GM12878 (cell line): ENCODE results near the gene ORMDL1. TPM values are rescaled to one million over a fixed set of nuclear protein-coding genes. Genes with fewer than 3 reads are reported as not detected.
A peak's percentile ranks its signal among the peaks of the same experiment; 100 is the strongest.

Source experiments
- BHLHE40 ChIP-seq, 2 experiments: fragments of 450-650 bp in 1 of 2; IDR thresholded peaks; 2 replicates each; pipeline ENCODE4 v1.6.1; 2011 to 2017; ENCODE audit warnings: low read depth in 2 of 2, borderline replicate concordance in 1 of 2, improper control_type of control experiment in 1 of 2, low read length in 1 of 2, mild to moderate bottlenecking in 1 of 2
- NBN ChIP-seq: fragments of 450-650 bp; IDR thresholded peaks from 2 replicates; pipeline ENCODE4 v1.6.1; 2016
- NR2C1 ChIP-seq: fragments of 450-650 bp; IDR thresholded peaks from 2 replicates; pipeline ENCODE4 v1.6.1; 2017; ENCODE audit warnings: antibody characterized with exemption, mild to moderate bottlenecking, moderate library complexity
- PAX5 ChIP-seq: IDR thresholded peaks from 2 replicates; pipeline ENCODE4 v1.6.1; 2011; ENCODE audit warnings: low read depth, low read length, borderline replicate concordance
- polyA plus RNA-seq, 11 experiments: library from polyadenylated mRNA; depleted of rRNA in 4 of 11; unstranded in 6 of 11; stranded (reverse) in 5 of 11; fragments of >200 nt; fragmentation: Nextera tagmentation in 4 of 11; fragmentation: Illumina TruSeq in 1 of 11; extraction: Ambion mirVana in 4 of 11; extraction: Trizol in 1 of 11; gene quantifications; 1 replicate in 1 of 11; 2 replicates in 10 of 11; pipeline versions ENCODE4 v1.2.1 to v1.2.3, GENCODE V29; 2011 to 2016; ENCODE audit warnings: inconsistent platforms in 2 of 11, missing spikeins in 2 of 11, low read depth in 1 of 11
- total RNA-seq, 4 experiments: library from RNA; depleted of rRNA in 3 of 4; stranded (reverse); fragments of >200 nt in 3 of 4; fragmentation: Illumina TruSeq in 1 of 4; extraction: Trizol in 1 of 4; gene quantifications; 2 replicates each; pipeline versions ENCODE4 v1.2.1 to v1.2.3, GENCODE V29; 2013 to 2021
- TF ChIP-seq, protein P1 (sequence below): fragments of 450-650 bp; IDR thresholded peaks from 2 replicates; pipeline ENCODE4 v1.6.1; 2016; ENCODE audit warnings: mild to moderate bottlenecking
- TF ChIP-seq, protein P2 (sequence below): fragments of 450-650 bp; IDR thresholded peaks from 2 replicates; pipeline ENCODE4 v1.6.1; 2016; ENCODE audit warnings: mild to moderate bottlenecking, moderate library complexity, borderline replicate concordance
- TF ChIP-seq, protein P3 (sequence below): fragments of 450-650 bp; formaldehyde crosslinking; IDR thresholded peaks from 2 replicates; pipeline ENCODE4 v1.5.0; 2022; ENCODE audit warnings: mild to moderate bottlenecking, missing genetic modification characterization
- TF ChIP-seq, protein P4 (sequence below): IDR thresholded peaks from 2 replicates; pipeline ENCODE4 v1.6.1; 2012; ENCODE audit warnings: mild to moderate bottlenecking, low read depth, low read length

Gene ORMDL1
- total and polyA plus RNA-seq, 10 of the 15 experiments (the other 5 are each of a cell fraction or from before 2014, with no cell fraction given) = 62.6 to 161 (median 95.7) TPM

DNA sequence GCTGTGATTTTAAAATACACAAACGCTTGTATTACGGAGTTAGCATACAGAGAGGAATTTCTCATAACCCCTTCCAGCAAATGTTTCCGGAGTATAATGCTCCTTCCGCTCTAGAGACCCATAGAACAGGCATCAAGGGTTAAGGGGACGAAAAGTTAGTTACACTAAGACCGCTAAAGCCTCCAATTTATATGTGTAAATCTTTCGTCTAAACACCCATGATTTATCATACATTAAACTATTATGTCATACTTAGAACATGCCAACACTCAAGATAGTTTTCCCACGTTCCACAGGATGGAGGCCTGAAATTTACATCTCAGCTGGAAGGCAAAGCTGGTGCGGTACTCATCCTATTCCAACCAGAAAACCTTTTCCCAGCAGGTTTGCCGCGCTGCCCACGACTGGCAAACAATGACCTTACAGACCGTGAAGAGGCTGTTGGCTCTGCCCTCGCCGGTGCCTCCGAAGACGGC is 650 bp downstream of the ORMDL1 start (continued):
- TF ChIP-seq, protein P1, sequence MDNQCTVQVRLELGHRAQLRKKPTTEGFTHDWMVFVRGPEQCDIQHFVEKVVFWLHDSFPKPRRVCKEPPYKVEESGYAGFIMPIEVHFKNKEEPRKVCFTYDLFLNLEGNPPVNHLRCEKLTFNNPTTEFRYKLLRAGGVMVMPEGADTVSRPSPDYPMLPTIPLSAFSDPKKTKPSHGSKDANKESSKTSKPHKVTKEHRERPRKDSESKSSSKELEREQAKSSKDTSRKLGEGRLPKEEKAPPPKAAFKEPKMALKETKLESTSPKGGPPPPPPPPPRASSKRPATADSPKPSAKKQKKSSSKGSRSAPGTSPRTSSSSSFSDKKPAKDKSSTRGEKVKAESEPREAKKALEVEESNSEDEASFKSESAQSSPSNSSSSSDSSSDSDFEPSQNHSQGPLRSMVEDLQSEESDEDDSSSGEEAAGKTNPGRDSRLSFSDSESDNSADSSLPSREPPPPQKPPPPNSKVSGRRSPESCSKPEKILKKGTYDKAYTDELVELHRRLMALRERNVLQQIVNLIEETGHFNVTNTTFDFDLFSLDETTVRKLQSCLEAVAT = peak; percentile 64; the same call in 1 of the 2 replicates
- TF ChIP-seq NBN = 0 out of 2 replicates have a peak, but pooled peaks have one; percentile 74
- no peak for TF ChIP-seq BHLHE40 (IDR thresholded peaks at IDR 0.05; ENCODE audit: borderline replicate concordance in 1 of 2, low read depth in 2 of 2, low read length in 1 of 2)
- TF ChIP-seq, protein P2, sequence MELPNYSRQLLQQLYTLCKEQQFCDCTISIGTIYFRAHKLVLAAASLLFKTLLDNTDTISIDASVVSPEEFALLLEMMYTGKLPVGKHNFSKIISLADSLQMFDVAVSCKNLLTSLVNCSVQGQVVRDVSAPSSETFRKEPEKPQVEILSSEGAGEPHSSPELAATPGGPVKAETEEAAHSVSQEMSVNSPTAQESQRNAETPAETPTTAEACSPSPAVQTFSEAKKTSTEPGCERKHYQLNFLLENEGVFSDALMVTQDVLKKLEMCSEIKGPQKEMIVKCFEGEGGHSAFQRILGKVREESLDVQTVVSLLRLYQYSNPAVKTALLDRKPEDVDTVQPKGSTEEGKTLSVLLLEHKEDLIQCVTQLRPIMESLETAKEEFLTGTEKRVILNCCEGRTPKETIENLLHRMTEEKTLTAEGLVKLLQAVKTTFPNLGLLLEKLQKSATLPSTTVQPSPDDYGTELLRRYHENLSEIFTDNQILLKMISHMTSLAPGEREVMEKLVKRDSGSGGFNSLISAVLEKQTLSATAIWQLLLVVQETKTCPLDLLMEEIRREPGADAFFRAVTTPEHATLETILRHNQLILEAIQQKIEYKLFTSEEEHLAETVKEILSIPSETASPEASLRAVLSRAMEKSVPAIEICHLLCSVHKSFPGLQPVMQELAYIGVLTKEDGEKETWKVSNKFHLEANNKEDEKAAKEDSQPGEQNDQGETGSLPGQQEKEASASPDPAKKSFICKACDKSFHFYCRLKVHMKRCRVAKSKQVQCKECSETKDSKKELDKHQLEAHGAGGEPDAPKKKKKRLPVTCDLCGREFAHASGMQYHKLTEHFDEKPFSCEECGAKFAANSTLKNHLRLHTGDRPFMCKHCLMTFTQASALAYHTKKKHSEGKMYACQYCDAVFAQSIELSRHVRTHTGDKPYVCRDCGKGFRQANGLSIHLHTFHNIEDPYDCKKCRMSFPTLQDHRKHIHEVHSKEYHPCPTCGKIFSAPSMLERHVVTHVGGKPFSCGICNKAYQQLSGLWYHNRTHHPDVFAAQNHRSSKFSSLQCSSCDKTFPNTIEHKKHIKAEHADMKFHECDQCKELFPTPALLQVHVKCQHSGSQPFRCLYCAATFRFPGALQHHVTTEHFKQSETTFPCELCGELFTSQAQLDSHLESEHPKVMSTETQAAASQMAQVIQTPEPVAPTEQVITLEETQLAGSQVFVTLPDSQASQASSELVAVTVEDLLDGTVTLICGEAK = peak; percentile 82
- TF ChIP-seq, protein P3, sequence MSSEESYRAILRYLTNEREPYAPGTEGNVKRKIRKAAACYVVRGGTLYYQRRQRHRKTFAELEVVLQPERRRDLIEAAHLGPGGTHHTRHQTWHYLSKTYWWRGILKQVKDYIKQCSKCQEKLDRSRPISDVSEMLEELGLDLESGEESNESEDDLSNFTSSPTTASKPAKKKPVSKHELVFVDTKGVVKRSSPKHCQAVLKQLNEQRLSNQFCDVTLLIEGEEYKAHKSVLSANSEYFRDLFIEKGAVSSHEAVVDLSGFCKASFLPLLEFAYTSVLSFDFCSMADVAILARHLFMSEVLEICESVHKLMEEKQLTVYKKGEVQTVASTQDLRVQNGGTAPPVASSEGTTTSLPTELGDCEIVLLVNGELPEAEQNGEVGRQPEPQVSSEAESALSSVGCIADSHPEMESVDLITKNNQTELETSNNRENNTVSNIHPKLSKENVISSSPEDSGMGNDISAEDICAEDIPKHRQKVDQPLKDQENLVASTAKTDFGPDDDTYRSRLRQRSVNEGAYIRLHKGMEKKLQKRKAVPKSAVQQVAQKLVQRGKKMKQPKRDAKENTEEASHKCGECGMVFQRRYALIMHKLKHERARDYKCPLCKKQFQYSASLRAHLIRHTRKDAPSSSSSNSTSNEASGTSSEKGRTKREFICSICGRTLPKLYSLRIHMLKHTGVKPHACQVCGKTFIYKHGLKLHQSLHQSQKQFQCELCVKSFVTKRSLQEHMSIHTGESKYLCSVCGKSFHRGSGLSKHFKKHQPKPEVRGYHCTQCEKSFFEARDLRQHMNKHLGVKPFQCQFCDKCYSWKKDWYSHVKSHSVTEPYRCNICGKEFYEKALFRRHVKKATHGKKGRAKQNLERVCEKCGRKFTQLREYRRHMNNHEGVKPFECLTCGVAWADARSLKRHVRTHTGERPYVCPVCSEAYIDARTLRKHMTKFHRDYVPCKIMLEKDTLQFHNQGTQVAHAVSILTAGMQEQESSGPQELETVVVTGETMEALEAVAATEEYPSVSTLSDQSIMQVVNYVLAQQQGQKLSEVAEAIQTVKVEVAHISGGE (CRISPR knock-in tag) = peak; percentile 22; the same call in 1 of the 2 replicates
- TF ChIP-seq, protein P4, sequence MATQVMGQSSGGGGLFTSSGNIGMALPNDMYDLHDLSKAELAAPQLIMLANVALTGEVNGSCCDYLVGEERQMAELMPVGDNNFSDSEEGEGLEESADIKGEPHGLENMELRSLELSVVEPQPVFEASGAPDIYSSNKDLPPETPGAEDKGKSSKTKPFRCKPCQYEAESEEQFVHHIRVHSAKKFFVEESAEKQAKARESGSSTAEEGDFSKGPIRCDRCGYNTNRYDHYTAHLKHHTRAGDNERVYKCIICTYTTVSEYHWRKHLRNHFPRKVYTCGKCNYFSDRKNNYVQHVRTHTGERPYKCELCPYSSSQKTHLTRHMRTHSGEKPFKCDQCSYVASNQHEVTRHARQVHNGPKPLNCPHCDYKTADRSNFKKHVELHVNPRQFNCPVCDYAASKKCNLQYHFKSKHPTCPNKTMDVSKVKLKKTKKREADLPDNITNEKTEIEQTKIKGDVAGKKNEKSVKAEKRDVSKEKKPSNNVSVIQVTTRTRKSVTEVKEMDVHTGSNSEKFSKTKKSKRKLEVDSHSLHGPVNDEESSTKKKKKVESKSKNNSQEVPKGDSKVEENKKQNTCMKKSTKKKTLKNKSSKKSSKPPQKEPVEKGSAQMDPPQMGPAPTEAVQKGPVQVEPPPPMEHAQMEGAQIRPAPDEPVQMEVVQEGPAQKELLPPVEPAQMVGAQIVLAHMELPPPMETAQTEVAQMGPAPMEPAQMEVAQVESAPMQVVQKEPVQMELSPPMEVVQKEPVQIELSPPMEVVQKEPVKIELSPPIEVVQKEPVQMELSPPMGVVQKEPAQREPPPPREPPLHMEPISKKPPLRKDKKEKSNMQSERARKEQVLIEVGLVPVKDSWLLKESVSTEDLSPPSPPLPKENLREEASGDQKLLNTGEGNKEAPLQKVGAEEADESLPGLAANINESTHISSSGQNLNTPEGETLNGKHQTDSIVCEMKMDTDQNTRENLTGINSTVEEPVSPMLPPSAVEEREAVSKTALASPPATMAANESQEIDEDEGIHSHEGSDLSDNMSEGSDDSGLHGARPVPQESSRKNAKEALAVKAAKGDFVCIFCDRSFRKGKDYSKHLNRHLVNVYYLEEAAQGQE = no peak
- 0 out of 2 replicates have a peak, but pooled peaks have one; percentile 7 for TF ChIP-seq PAX5
- peak; percentile 92 for TF ChIP-seq NR2C1
